HepG2 (cell line): Measurements from ENCODE around the gene DAZAP1. TPM values are rescaled to one million over a fixed set of nuclear protein-coding genes. Genes with fewer than 3 reads are reported as not detected.

ENCODE experiments used
- ATAC-seq: fragments of 200-7000 bp; cut with Tn5 transposase; 3 replicates; pipeline ENCODE4 v1.9.1; 2020; ENCODE audit warnings: mild to moderate bottlenecking, moderate library complexity
- BruUV-seq: library from RNA; stranded (reverse); fragments of 400-500 nt; replicated peaks from 2 replicates; lab custom pipeline; 2021; lab: Mats Ljungman, UMichigan
- CTCF ChIA-PET: fragments of 300-600 bp; formaldehyde crosslinking; extraction: SDS; loops from one replicate; lab custom pipeline; 2021; ENCODE audit warnings: low total read pairs, inconsistent platforms, low intra/inter-chr PET ratio; lab: Yijun Ruan, JAX
- POLR2A ChIA-PET: fragments of 350-600 bp; sonication (Branson Sonifier 250); formaldehyde crosslinking; loops from one replicate; lab custom pipeline; 2020; ENCODE audit warnings: antibody characterized with exemption, inconsistent platforms; lab: Yijun Ruan, JAX
- DNase-seq: peaks from one replicate; pipeline ENCODE4 v3.0.0-alpha.2; 2015; ENCODE audit warnings: low spot score
- FAIRE-seq: peaks from 3 replicates; lab custom pipeline; 2011; peaks lifted over from hg19 to GRCh38; lab: Jason Lieb, UNC
- H2AFZ ChIP-seq: one replicate; pipeline ENCODE4 v1.6.1; 2011; ENCODE audit warnings: low read length, inconsistent platforms
- H3K27ac ChIP-seq: fragments of 300-600 bp; 3 replicates; pipeline ENCODE4 v1.8.0; 2011; ENCODE audit warnings: mixed run types, mild to moderate bottlenecking, mixed read lengths, low read length, inconsistent platforms; ENCODE audit not compliant: insufficient read depth; ENCODE audit errors: extremely low read length
- H3K27me3 ChIP-seq, 2 experiments: fragments of 200-600 bp in 1 of 2; 2 replicates in 1 of 2; 3 replicates in 1 of 2; pipeline versions ENCODE4 v1.6.0 to v1.8.0; 2011; ENCODE audit warnings: low read length in 2 of 2, mild to moderate bottlenecking in 2 of 2, moderate library complexity in 2 of 2, inconsistent platforms in 1 of 2; ENCODE audit not compliant: insufficient read depth in 2 of 2, control insufficient read depth in 1 of 2
- H3K36me3 ChIP-seq, 2 experiments: fragments of 200-600 bp in 1 of 2; replicated peaks in 1 of 2; 2 replicates in 1 of 2; 3 replicates in 1 of 2; pipeline versions ENCODE4 v1.5.1 to v1.8.0; 2011; ENCODE audit warnings: low read length in 2 of 2, inconsistent platforms in 1 of 2; ENCODE audit not compliant: insufficient read depth in 2 of 2, control insufficient read depth in 1 of 2
- H3K4me1 ChIP-seq: 2 replicates; pipeline ENCODE4 v1.5.1; 2012; ENCODE audit warnings: low read length, inconsistent platforms; ENCODE audit not compliant: insufficient read depth
- H3K4me2 ChIP-seq: 2 replicates; pipeline ENCODE4 v1.6.0; 2011; ENCODE audit warnings: low read depth, low read length, inconsistent platforms
- H3K4me3 ChIP-seq, 3 experiments: fragments of 200-600 bp in 1 of 3; sonication (generic), shearing (Covaris generic) in 1 of 3; replicated peaks in 1 of 3; 2 replicates each; pipeline ENCODE4 v1.5.1; 2011 to 2016; ENCODE audit warnings: low read length in 3 of 3, inconsistent platforms in 2 of 3, low read depth in 2 of 3, mild to moderate bottlenecking in 2 of 3, control low read depth in 1 of 3, mixed read lengths in 1 of 3; ENCODE audit not compliant: insufficient read depth in 1 of 3
- H3K79me2 ChIP-seq: one replicate; pipeline ENCODE4 v1.6.1; 2011; ENCODE audit warnings: low read length, inconsistent platforms; ENCODE audit not compliant: insufficient read depth
- H3K9ac ChIP-seq: 2 replicates; pipeline ENCODE4 v1.6.0; 2011; ENCODE audit warnings: mild to moderate bottlenecking, low read depth, low read length, inconsistent platforms; ENCODE audit not compliant: insufficient read depth
- H3K9me3 ChIP-seq: 2 replicates; pipeline ENCODE4 v1.5.1; 2012; ENCODE audit warnings: mild to moderate bottlenecking, low read length
- H4K20me1 ChIP-seq: 2 replicates; pipeline ENCODE4 v1.6.0; 2011; ENCODE audit warnings: inconsistent platforms, mild to moderate bottlenecking, low read length, moderate library complexity; ENCODE audit not compliant: insufficient read depth
- DNMT3B ChIP-seq: conservative IDR thresholded peaks from 2 replicates; pipeline ENCODE4 v1.6.1; 2016; ENCODE audit warnings: missing biosample characterization, control low read depth
- FOXO1 ChIP-seq: sonication (generic); formaldehyde crosslinking; IDR thresholded peaks from 2 replicates; pipeline ENCODE4 v1.4.0; 2020; ENCODE audit warnings: missing genetic modification reagents
- GABPB1 ChIP-seq: IDR thresholded peaks from 2 replicates; pipeline ENCODE4 v1.6.1; 2016; ENCODE audit warnings: mild to moderate bottlenecking, missing genetic modification reagents, moderate library complexity, missing compliant biosample characterization
- GTF3A ChIP-seq: sonication (generic); formaldehyde crosslinking; conservative IDR thresholded peaks from 2 replicates; pipeline ENCODE4 v1.4.0; 2020; ENCODE audit warnings: mild to moderate bottlenecking, missing genetic modification reagents
- HBP1 ChIP-seq: IDR thresholded peaks from 2 replicates; pipeline ENCODE4 v1.6.1; 2016; ENCODE audit warnings: low read depth, control low read depth
- ISL2 ChIP-seq: sonication (generic); formaldehyde crosslinking; IDR thresholded peaks from 2 replicates; pipeline ENCODE4 v1.5.0; 2020; ENCODE audit warnings: missing genetic modification reagents
- JARID2 ChIP-seq: sonication (generic); formaldehyde crosslinking; IDR thresholded peaks from 2 replicates; pipeline ENCODE4 v1.8.1; 2023; ENCODE audit warnings: missing genetic modification reagents, inconsistent platforms; ENCODE audit not compliant: insufficient replicate concordance
- MTA1 ChIP-seq: sonication (generic); formaldehyde crosslinking; IDR thresholded peaks from 2 replicates; pipeline ENCODE4 v1.4.0; 2020; ENCODE audit warnings: missing genetic modification reagents, mild to moderate bottlenecking, borderline replicate concordance
- MYPOP ChIP-seq: sonication (generic); formaldehyde crosslinking; IDR thresholded peaks from 2 replicates; pipeline ENCODE4 v1.8.1; 2023; ENCODE audit warnings: mild to moderate bottlenecking, moderate library complexity, missing genetic modification reagents
- NFKB2 ChIP-seq: sonication (generic); formaldehyde crosslinking; IDR thresholded peaks from 2 replicates; pipeline ENCODE4 v1.4.0; 2020; ENCODE audit warnings: missing genetic modification reagents, borderline replicate concordance
- RNF2 ChIP-seq: fragments of 450-650 bp; conservative IDR thresholded peaks from 2 replicates; pipeline ENCODE4 v1.6.1; 2016; ENCODE audit warnings: low read depth
- SIX1 ChIP-seq: sonication (generic); formaldehyde crosslinking; IDR thresholded peaks from 2 replicates; pipeline ENCODE4 v1.4.0; 2020; ENCODE audit warnings: missing genetic modification reagents, borderline replicate concordance
- SMARCE1 ChIP-seq: fragments of 450-650 bp; IDR thresholded peaks from 2 replicates; pipeline ENCODE4 v1.6.1; 2017; ENCODE audit warnings: borderline replicate concordance
- SRSF9 ChIP-seq: fragments of 200-400 bp; formaldehyde crosslinking; IDR thresholded peaks from 2 replicates; pipeline ENCODE4 v1.6.1; 2018; ENCODE audit warnings: borderline replicate concordance, mild to moderate bottlenecking, low read depth, low read length; ENCODE audit not compliant: insufficient read depth, poor library complexity, severe bottlenecking
- ZBTB20 ChIP-seq: sonication (generic); formaldehyde crosslinking; IDR thresholded peaks from 2 replicates; pipeline ENCODE4 v1.8.1; 2023; ENCODE audit warnings: missing genetic modification reagents, low read depth, mild to moderate bottlenecking, borderline replicate concordance
- ZMAT3 ChIP-seq: sonication (generic); formaldehyde crosslinking; conservative IDR thresholded peaks from 2 replicates; pipeline ENCODE4 v1.7.0; 2021; ENCODE audit warnings: missing genetic modification reagents
- ZNF274 ChIP-seq: sonication (generic); formaldehyde crosslinking; IDR thresholded peaks from 2 replicates; pipeline ENCODE4 v1.5.1; 2020; ENCODE audit warnings: mild to moderate bottlenecking, missing genetic modification reagents
- WGBS: methylation state at CpG from one replicate; pipeline ENCODE4 v1.1.6; 2017; ENCODE audit warnings: low lambda C conversion rate; 5-methylcytosine and 5-hydroxymethylcytosine counted together
- in situ Hi-C: cut with HindIII; loops from 2 replicates; pipeline ENCODE4 v1.10.0; 2017; ENCODE audit warnings: low pct_unique_long_range_greater_than_20kb; ENCODE audit not compliant: extremely low pct_ligation_motif_present
- intact Hi-C: fragments of 100-400 bp; cut with micrococcal nuclease; formaldehyde crosslinking; loops from one replicate; pipeline ENCODE4 v1.10.0; 2022; ENCODE audit not compliant: unreplicated experiment
- polyA plus RNA-seq, 8 experiments: library from polyadenylated mRNA; depleted of rRNA in 3 of 8; stranded (reverse) in 7 of 8; unstranded in 1 of 8; fragments of >200 nt; fragmentation: Illumina TruSeq in 4 of 8; extraction: Trizol in 4 of 8; gene quantifications; 2 replicates each; pipeline versions ENCODE4 v1.2.1 to v1.2.3, GENCODE V29; 2011 to 2016; ENCODE audit warnings: low read depth in 4 of 8, missing spikeins in 1 of 8, mixed read lengths in 1 of 8; ENCODE audit not compliant: insufficient read depth in 1 of 8
- total RNA-seq, 5 experiments: library from RNA; depleted of rRNA; stranded (reverse); fragments of >200 nt; fragmentation: Illumina TruSeq; extraction: Trizol; gene quantifications; 2 replicates each; pipeline ENCODE4 v1.2.3, GENCODE V29; 2016; ENCODE audit warnings: low read depth in 1 of 5
- TF ChIP-seq, protein P1 (sequence below): sonication (generic); formaldehyde crosslinking; IDR thresholded peaks from 2 replicates; pipeline ENCODE4 v1.5.0; 2020; ENCODE audit warnings: mild to moderate bottlenecking, missing genetic modification reagents, moderate library complexity
- TF ChIP-seq, protein P2 (sequence below): IDR thresholded peaks from 2 replicates; pipeline ENCODE4 v1.6.1; 2016; ENCODE audit warnings: low read depth, borderline replicate concordance

Gene DAZAP1
- total and polyA plus RNA-seq, 2 of the 13 experiments (the other 11 are each of a cell fraction or from before 2014, with no cell fraction given) = 63.3 to 79.2 TPM

- Histone ChIP-seq H3K27me3 (peaks cover 4 to 38% of the 10 kb centered on the region in 2 experiments), H3K79me2 (peaks cover 9% of the 10 kb centered on the region), H3K4me1 (peaks cover 30% of the 10 kb centered on the region), H4K20me1 (peaks cover 29% of the 10 kb centered on the region; the same call in 1 of the 2 replicates), H2AFZ (no peak overlapping the region), H3K27ac (no peak overlapping the region), H3K9ac (peak overlapping the region; percentile 47), H3K4me3 (peak overlapping the region; percentile 59 to 78 (median 64); a peak in 5 of 6 replicates), H3K9me3 (no peaks in the 10 kb centered on the region), H3K4me2 (peak overlapping the region; percentile 92), H3K36me3 (peaks cover 10 to 22% of the 10 kb centered on the region in 2 experiments; a peak in 4 of 5 replicates)
- FAIRE-seq (no peak), ATAC-seq (peak; percentile 84), DNase-seq (peak; percentile 37)
- ChIA-PET POLR2A (interaction anchor here (0.6 to 3.1 kb wide), 8 partner anchors 8 to 176 kb away, joined by 3 to 9 read pairs (median 3); partner anchors contain the start of genes CIRBP and REEP6), CTCF (interaction anchor here (0.9 kb wide), 1 partner anchor 68 kb away, joined by 8 read pairs; the partner anchor contains the start of gene ADAMTSL5)
- intact Hi-C loops = no loop called here
- in situ Hi-C loops = no loop called here
- BruUV-seq = no TSS peak
- WGBS = 3% methylated on average over 27 of the region's 70 CpGs
- TF ChIP-seq, protein P1, sequence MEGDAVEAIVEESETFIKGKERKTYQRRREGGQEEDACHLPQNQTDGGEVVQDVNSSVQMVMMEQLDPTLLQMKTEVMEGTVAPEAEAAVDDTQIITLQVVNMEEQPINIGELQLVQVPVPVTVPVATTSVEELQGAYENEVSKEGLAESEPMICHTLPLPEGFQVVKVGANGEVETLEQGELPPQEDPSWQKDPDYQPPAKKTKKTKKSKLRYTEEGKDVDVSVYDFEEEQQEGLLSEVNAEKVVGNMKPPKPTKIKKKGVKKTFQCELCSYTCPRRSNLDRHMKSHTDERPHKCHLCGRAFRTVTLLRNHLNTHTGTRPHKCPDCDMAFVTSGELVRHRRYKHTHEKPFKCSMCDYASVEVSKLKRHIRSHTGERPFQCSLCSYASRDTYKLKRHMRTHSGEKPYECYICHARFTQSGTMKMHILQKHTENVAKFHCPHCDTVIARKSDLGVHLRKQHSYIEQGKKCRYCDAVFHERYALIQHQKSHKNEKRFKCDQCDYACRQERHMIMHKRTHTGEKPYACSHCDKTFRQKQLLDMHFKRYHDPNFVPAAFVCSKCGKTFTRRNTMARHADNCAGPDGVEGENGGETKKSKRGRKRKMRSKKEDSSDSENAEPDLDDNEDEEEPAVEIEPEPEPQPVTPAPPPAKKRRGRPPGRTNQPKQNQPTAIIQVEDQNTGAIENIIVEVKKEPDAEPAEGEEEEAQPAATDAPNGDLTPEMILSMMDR (CRISPR knock-in tag) = peak; percentile 79
- TF ChIP-seq DNMT3B (CRISPR knock-in tag) (no peak), JARID2 (no peak), ZMAT3 (CRISPR knock-in tag) (0 out of 2 replicates have a peak, but pooled peaks have one; percentile 86), GTF3A (CRISPR knock-in tag) (0 out of 2 replicates have a peak, but pooled peaks have one; percentile 59), RNF2 (peak; percentile 37; the same call in 1 of the 2 replicates), HBP1 (CRISPR knock-in tag) (peak; percentile 72; the same call in 1 of the 2 replicates), ZBTB20 (CRISPR knock-in tag) (no peak), ISL2 (CRISPR knock-in tag) (peak; percentile 21; the same call in 1 of the 2 replicates), MYPOP (CRISPR knock-in tag) (0 out of 2 replicates have a peak, but pooled peaks have one; percentile 46), FOXO1 (peak; percentile 29; the same call in 1 of the 2 replicates), SMARCE1 (no peak), MTA1 (CRISPR knock-in tag) (peak; percentile 87; the same call in 1 of the 2 replicates), SRSF9 (no peak), SIX1 (CRISPR knock-in tag) (no peak), NFKB2 (CRISPR knock-in tag) (peak; percentile 51; the same call in 1 of the 2 replicates), ZNF274 (peak; percentile 70; the same call in 1 of the 2 replicates), GABPB1 (peak; percentile 67; the same call in 1 of the 2 replicates)
- TF ChIP-seq, protein P2, sequence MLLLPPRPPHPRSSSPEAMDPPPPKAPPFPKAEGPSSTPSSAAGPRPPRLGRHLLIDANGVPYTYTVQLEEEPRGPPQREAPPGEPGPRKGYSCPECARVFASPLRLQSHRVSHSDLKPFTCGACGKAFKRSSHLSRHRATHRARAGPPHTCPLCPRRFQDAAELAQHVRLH (CRISPR knock-in tag) = 0 out of 2 replicates have a peak, but pooled peaks have one; percentile 31
These were observed 38.0 kb downstream of the DAZAP1 start for GRCh38 chr19:1445185-1445931.
